Suprapubic skin (tissue), 4 donors: ENCODE data around the gene PRICKLE2.

Experiments
- POLR2A ChIP-seq, 2 donors: fragments of 450-650 bp; IDR thresholded peaks; one replicate each; pipeline ENCODE4 v1.6.1; 2017; ENCODE audit warnings: antibody characterized with exemption in 2 of 2, mild to moderate bottlenecking in 2 of 2, moderate library complexity in 2 of 2
- POLR2AphosphoS5 ChIP-seq, 3 donors: sonication (generic); formaldehyde crosslinking; IDR thresholded peaks; one replicate each; pipeline ENCODE4 v1.6.1; 2017; ENCODE audit warnings: antibody characterized with exemption in 3 of 3
- TF ChIP-seq, protein P1 (sequence below), 2 donors: fragments of 200-600 bp in 1 of 2; fragments of 450-650 bp in 1 of 2; sonication (generic) in 1 of 2; IDR thresholded peaks; one replicate each; pipeline ENCODE4 v1.5.1; 2016 to 2019; ENCODE audit warnings: antibody characterized with exemption in 2 of 2, mild to moderate bottlenecking in 1 of 2, moderate library complexity in 1 of 2

DNA sequence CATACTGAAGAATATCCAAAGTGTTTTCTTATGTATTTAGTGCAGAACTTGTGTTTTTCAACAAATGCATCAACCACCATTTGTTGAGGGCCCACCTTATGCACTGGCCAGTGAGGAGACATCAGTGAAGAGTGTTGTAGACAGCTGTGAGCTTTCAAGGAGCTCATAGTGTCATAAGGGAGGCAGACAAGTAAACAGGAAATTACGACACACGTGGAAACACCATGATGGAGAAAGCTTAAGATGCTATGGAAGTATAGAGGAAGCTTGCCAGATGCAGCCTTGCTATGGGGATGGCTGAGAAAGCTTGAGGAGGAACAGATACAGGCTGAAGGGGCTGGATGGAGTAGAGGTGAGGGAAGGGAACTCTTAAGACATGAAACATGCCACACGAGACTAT, 151.2 kb downstream of the PRICKLE2 start:
- TF ChIP-seq, protein P1, sequence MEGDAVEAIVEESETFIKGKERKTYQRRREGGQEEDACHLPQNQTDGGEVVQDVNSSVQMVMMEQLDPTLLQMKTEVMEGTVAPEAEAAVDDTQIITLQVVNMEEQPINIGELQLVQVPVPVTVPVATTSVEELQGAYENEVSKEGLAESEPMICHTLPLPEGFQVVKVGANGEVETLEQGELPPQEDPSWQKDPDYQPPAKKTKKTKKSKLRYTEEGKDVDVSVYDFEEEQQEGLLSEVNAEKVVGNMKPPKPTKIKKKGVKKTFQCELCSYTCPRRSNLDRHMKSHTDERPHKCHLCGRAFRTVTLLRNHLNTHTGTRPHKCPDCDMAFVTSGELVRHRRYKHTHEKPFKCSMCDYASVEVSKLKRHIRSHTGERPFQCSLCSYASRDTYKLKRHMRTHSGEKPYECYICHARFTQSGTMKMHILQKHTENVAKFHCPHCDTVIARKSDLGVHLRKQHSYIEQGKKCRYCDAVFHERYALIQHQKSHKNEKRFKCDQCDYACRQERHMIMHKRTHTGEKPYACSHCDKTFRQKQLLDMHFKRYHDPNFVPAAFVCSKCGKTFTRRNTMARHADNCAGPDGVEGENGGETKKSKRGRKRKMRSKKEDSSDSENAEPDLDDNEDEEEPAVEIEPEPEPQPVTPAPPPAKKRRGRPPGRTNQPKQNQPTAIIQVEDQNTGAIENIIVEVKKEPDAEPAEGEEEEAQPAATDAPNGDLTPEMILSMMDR (IDR thresholded peaks at IDR 0.05), result no peak
- TF ChIP-seq POLR2A (IDR thresholded peaks at IDR 0.05), result no peak
- no peak for TF ChIP-seq POLR2AphosphoS5 (IDR thresholded peaks at IDR 0.05)
